Mesodermal cell (in vitro differentiated cells): Measurements from ENCODE around the gene PITPNM3.
"Not testable (repeated sequence)": the region's sequence is repeated elsewhere in the genome, so short reads cannot be mapped to it uniquely, and the experiment has no call there.

ENCODE experiments used
- H3K27ac ChIP-seq: 2 replicates; pipeline ENCODE4 v1.7.0; 2013; ENCODE audit warnings: mild to moderate bottlenecking, low read depth, low read length, moderate library complexity; ENCODE audit not compliant: severe bottlenecking
- H3K36me3 ChIP-seq: 2 replicates; pipeline ENCODE4 v1.7.1; 2013; ENCODE audit warnings: mild to moderate bottlenecking, low read length, moderate library complexity; ENCODE audit not compliant: control insufficient read depth, insufficient read depth
- H3K4me1 ChIP-seq: one replicate; pipeline ENCODE4 v1.7.1; 2013; ENCODE audit warnings: mild to moderate bottlenecking, low read length; ENCODE audit not compliant: insufficient read depth, control insufficient read depth, poor library complexity, severe bottlenecking
- H3K4me3 ChIP-seq: 2 replicates; pipeline ENCODE4 v1.7.0; 2013; ENCODE audit warnings: low read length, control low read depth, mild to moderate bottlenecking; ENCODE audit not compliant: insufficient read depth, poor library complexity, severe bottlenecking; ENCODE audit errors: extremely low read depth
- H3K9me3 ChIP-seq: 2 replicates; pipeline ENCODE4 v1.7.1; 2013; ENCODE audit warnings: mild to moderate bottlenecking, low read length, moderate library complexity; ENCODE audit not compliant: control insufficient read depth
- WGBS, 2 experiments: methylation state at CpG; one replicate each; pipeline ENCODE4 v1.1.5; 2013; ENCODE audit warnings: missing lambda C conversion rate in 2 of 2; ENCODE audit not compliant: insufficient coverage in 2 of 2; 5-methylcytosine and 5-hydroxymethylcytosine counted together

PITPNM3 gene

DNA sequence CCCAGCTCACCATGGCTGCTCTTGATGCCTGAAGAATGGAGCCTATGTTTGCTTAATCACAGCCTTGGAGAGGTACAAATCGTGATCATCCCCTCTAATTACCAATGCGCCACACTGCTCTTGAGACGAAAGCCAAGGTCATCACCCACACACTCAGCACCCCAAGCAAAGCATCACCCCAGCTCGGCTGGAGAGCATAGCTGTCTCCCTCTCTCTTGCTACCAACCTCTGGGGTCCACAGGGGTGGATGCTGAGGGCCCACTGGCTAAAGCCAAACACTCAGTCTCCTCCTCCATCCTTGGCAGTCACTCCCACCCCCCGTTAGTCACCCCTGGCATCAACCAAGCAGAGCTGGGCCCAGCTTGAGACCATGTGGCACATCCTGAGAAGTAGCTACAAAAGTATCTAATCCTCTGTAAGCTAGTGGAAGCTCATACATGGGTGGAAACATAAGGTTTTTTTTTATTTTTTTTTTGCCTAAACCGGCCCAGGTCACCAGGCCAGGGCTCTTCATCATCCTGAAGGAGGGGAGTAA, 67.3 kb downstream of the PITPNM3 start:
- H3K4me1 ChIP-seq: no peaks in the 10 kb centered on the region
- no peak overlapping the region for H3K27ac ChIP-seq
- WGBS, 2 experiments: 86 to 88% methylated on average over 3 to 5 of the region's 6 CpGs
- no peaks in the 10 kb centered on the region for H3K36me3 ChIP-seq
- H3K4me3 ChIP-seq: no peak overlapping the region
- H3K9me3 ChIP-seq: no peaks in the 10 kb centered on the region

GRCh38 chr17:6488008-6488539, 68.3 kb downstream of the PITPNM3 start:
- Histone ChIP-seq H3K4me3 (no peak overlapping the region), H3K27ac (no peak overlapping the region), H3K4me1 (no peaks in the 10 kb centered on the region), H3K36me3 (no peaks in the 10 kb centered on the region), H3K9me3 (no peaks in the 10 kb centered on the region)
- 77 to 82% methylated on average over 6 of the region's 6 CpGs for WGBS, 2 experiments

GRCh38 chr17:6487251-6488007, 68.9 kb downstream of the PITPNM3 start:
- no peak overlapping the region for H3K27ac ChIP-seq
- H3K36me3 ChIP-seq: no peaks in the 10 kb centered on the region
- H3K4me1 ChIP-seq: no peaks in the 10 kb centered on the region
- H3K9me3 ChIP-seq: no peaks in the 10 kb centered on the region
- WGBS, 2 experiments: 81 to 84% methylated on average over 10 to 11 of the region's 13 CpGs
- H3K4me3 ChIP-seq: no peak overlapping the region

- WGBS, 2 experiments: 70 to 77% methylated on average over 3 of the region's 5 CpGs
- no peak overlapping the region for H3K27ac ChIP-seq
- no peak overlapping the region for H3K4me3 ChIP-seq
- H3K9me3 ChIP-seq: no peaks in the 10 kb centered on the region
- no peaks in the 10 kb centered on the region for H3K36me3 ChIP-seq
- no peaks in the 10 kb centered on the region for H3K4me1 ChIP-seq
These were observed 70.5 kb downstream of the PITPNM3 start for GRCh38 chr17:6485646-6486412.

GRCh38 chr17:6483507-6483906, 72.8 kb downstream of the PITPNM3 start:
- no peak overlapping the region for H3K27ac ChIP-seq
- no peaks in the 10 kb centered on the region for H3K4me1 ChIP-seq
- H3K9me3 ChIP-seq: no peaks in the 10 kb centered on the region
- no peaks in the 10 kb centered on the region for H3K36me3 ChIP-seq
- 89 to 90% methylated on average over 10 to 13 of the region's 16 CpGs for WGBS, 2 experiments
- no peak overlapping the region for H3K4me3 ChIP-seq

- not testable (repeated sequence) for H3K9me3 ChIP-seq, H3K4me3 ChIP-seq, H3K4me1 ChIP-seq, H3K36me3 ChIP-seq, H3K27ac ChIP-seq
- WGBS, 2 experiments: 83 to 91% methylated on average over 6 of the region's 10 CpGs
These were observed 73.6 kb downstream of the PITPNM3 start for GRCh38 chr17:6482796-6483195.

DNA sequence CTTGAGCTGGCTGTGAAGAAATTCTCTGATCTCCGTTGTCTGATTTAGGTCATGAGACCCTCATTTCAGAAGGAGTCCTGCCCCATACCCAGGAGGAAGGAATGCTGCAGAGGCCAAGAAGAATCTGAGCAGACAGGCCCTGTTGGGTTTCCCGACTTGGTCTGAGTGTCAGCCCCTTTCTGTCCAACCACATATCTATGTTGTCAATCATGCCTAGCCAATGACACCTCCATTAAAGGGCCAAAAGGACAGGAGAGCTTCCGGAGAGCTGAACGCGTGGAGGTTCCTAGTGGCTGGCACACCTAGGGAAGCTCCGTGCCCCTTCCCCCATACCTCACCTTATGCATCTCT, 74.3 kb downstream of the PITPNM3 start:
- no peaks in the 10 kb centered on the region for H3K9me3 ChIP-seq
- no peak overlapping the region for H3K4me3 ChIP-seq
- no peak overlapping the region for H3K27ac ChIP-seq
- 94% methylated on average over 5 to 6 of the region's 6 CpGs for WGBS, 2 experiments
- no peaks in the 10 kb centered on the region for H3K4me1 ChIP-seq
- no peaks in the 10 kb centered on the region for H3K36me3 ChIP-seq

GRCh38 chr17:6480303-6480675, 76.1 kb downstream of the PITPNM3 start:
- Histone ChIP-seq H3K4me3 (no peak overlapping the region), H3K36me3 (no peaks in the 10 kb centered on the region), H3K4me1 (peaks cover 14% of the 10 kb centered on the region), H3K9me3 (no peaks in the 10 kb centered on the region), H3K27ac (no peak overlapping the region)
- WGBS, 2 experiments: 32 to 44% methylated on average over 3 to 5 of the region's 9 CpGs

DNA sequence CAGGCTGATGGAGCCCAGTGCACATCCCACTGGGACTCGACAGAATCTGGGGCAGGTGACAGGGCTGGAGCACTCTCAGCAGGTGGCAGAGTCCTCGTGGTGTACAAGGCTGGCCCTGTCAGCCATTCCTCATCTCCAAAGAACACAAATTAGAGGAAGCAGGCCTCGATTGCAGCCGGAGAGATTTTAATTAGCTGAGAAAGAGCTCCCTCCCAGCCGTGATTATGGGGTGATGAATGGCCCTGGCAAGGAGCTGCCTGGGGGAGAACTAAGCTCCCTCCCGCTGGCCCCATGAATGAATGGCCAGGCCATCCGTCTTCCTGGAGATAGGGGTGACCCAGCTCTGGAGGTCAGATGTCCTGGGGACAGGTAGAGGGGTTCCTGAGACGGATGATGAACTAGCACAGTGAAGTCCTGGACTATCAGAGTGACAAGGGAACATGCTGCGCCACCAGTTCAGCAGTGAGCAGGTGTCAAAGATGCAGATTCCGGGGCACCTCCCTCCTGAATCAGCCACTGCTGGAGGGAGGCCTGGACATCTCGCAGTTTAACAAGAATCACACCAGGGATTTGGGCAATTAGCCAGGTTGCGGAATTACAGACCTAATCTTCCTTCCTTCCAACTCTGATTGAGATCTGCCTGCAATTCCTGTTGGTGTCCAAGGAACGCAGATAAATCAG, 76.6 kb downstream of the PITPNM3 start:
- Histone ChIP-seq H3K4me3 (no peak overlapping the region), H3K36me3 (no peaks in the 10 kb centered on the region)

GRCh38 chr17:6478486-6478885, 77.9 kb downstream of the PITPNM3 start:
- WGBS, 2 experiments: 92 to 97% methylated on average over 4 to 11 of the region's 11 CpGs

More for the DNA sequence above, 76.6 kb downstream of the PITPNM3 start:
- peaks cover 14% of the 10 kb centered on the region for H3K4me1 ChIP-seq
- no peak overlapping the region for H3K27ac ChIP-seq
- WGBS, 2 experiments: 76 to 80% methylated on average over 8 to 11 of the region's 13 CpGs
- no peaks in the 10 kb centered on the region for H3K9me3 ChIP-seq

More at GRCh38 chr17:6478486-6478885, 77.9 kb downstream of the PITPNM3 start:
- Histone ChIP-seq H3K9me3 (no peaks in the 10 kb centered on the region), H3K4me1 (peaks cover 14% of the 10 kb centered on the region), H3K36me3 (no peaks in the 10 kb centered on the region), H3K4me3 (no peak overlapping the region), H3K27ac (no peak overlapping the region)
